Epithelial cell of proximal tubule (primary cell): Measurements from ENCODE around the gene SORBS2. TPM values are rescaled to one million over a fixed set of nuclear protein-coding genes. Genes with fewer than 3 reads are reported as not detected.

Experiments used
- DNase-seq: peaks from one replicate; pipeline ENCODE4 v3.0.0-alpha.2; 2011; ENCODE audit warnings: low read depth
- H3K4me3 ChIP-seq: 2 replicates; pipeline ENCODE4 v1.5.1; 2011; ENCODE audit warnings: low read depth, mild to moderate bottlenecking, low read length
- total RNA-seq: library from RNA; depleted of rRNA; stranded (reverse); fragments of >200 nt; gene quantifications from 2 replicates; pipeline ENCODE4 v1.2.3, GENCODE V29; 2015
- TF ChIP-seq, protein P1 (sequence below): conservative IDR thresholded peaks from 2 replicates; pipeline ENCODE4 v1.5.1; 2012; ENCODE audit warnings: low read depth, mild to moderate bottlenecking, low read length

SORBS2 gene
- total RNA-seq, 1 donor from 2014 or later: 11.6 TPM

- H3K4me3 ChIP-seq: no peak overlapping the region
- DNase-seq: peak; percentile 48
- TF ChIP-seq, protein P1, sequence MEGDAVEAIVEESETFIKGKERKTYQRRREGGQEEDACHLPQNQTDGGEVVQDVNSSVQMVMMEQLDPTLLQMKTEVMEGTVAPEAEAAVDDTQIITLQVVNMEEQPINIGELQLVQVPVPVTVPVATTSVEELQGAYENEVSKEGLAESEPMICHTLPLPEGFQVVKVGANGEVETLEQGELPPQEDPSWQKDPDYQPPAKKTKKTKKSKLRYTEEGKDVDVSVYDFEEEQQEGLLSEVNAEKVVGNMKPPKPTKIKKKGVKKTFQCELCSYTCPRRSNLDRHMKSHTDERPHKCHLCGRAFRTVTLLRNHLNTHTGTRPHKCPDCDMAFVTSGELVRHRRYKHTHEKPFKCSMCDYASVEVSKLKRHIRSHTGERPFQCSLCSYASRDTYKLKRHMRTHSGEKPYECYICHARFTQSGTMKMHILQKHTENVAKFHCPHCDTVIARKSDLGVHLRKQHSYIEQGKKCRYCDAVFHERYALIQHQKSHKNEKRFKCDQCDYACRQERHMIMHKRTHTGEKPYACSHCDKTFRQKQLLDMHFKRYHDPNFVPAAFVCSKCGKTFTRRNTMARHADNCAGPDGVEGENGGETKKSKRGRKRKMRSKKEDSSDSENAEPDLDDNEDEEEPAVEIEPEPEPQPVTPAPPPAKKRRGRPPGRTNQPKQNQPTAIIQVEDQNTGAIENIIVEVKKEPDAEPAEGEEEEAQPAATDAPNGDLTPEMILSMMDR: no peak
These were observed 171.0 kb downstream of the SORBS2 start for GRCh38 chr4:185640811-185641675.

GRCh38 chr4:185638548-185639301, 173.3 kb downstream of the SORBS2 start:
- TF ChIP-seq, protein P1: no peak
- DNase-seq: no peak
- no peak overlapping the region for H3K4me3 ChIP-seq

DNA sequence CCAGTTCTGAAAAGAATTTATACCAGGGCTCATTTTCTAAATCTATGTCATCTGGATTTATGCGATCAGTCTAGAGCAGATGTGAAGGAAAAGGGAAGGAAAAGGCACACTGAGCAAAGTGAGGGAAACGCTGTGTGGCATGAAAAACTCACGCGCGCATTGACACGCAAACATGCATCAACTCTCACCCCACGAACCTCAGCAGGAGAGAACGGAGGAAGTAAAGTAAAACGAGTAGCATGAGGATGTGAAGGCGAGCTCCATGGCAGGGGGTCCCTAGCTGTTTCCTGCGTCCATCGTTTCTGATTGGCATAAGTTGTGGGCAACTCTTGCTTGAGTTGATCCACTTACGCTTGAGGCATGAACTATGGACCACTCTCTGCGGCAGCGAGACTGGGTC, 173.9 kb downstream of the SORBS2 start:
- no peak for DNase-seq
- TF ChIP-seq, protein P1: no peak
- H3K4me3 ChIP-seq: no peak overlapping the region

GRCh38 chr4:185637163-185637875, 174.7 kb downstream of the SORBS2 start:
- H3K4me3 ChIP-seq: no peak overlapping the region
- TF ChIP-seq, protein P1: no peak
- no peak for DNase-seq

GRCh38 chr4:185634066-185634652, 177.8 kb downstream of the SORBS2 start:
- H3K4me3 ChIP-seq: no peak overlapping the region
- TF ChIP-seq, protein P1: peak; percentile 63
- DNase-seq: no peak

- no peak overlapping the region for H3K4me3 ChIP-seq
- TF ChIP-seq, protein P1: no peak
- DNase-seq: no peak
These were observed 185.2 kb downstream of the SORBS2 start for GRCh38 chr4:185626798-185627197.
